Keratinocyte (primary cell): Measurements from ENCODE around the gene UBA52. TPM values are rescaled to one million over a fixed set of nuclear protein-coding genes. Genes with fewer than 3 reads are reported as not detected.

Experiments used
- DNase-seq: peaks from one replicate; pipeline ENCODE4 v3.0.0-alpha.2; 2011; ENCODE audit warnings: low read depth, missing footprints, low spot score
- FAIRE-seq: peaks from 2 replicates; lab custom pipeline; 2011; peaks lifted over from hg19 to GRCh38; lab: Jason Lieb, UNC
- H2AFZ ChIP-seq: 2 replicates; pipeline ENCODE4 v1.6.0; 2012; ENCODE audit warnings: low read length, control low read depth, inconsistent platforms; ENCODE audit not compliant: control insufficient read depth
- H3K27ac ChIP-seq: 2 replicates; pipeline ENCODE4 v1.5.1; 2011; ENCODE audit warnings: low read length; ENCODE audit not compliant: control insufficient read depth, insufficient read depth
- H3K27me3 ChIP-seq: 3 replicates; pipeline ENCODE4 v1.6.0; 2011; ENCODE audit warnings: low read length; ENCODE audit not compliant: control insufficient read depth, insufficient read depth; ENCODE audit errors: extremely low read depth
- H3K36me3 ChIP-seq, 2 experiments: 2 replicates in 1 of 2; 3 replicates in 1 of 2; pipeline ENCODE4 v1.5.1; 2011; ENCODE audit warnings: low read length in 2 of 2, mild to moderate bottlenecking in 1 of 2; ENCODE audit not compliant: control insufficient read depth in 2 of 2, insufficient read depth in 2 of 2; ENCODE audit errors: extremely low read depth in 1 of 2
- H3K4me1 ChIP-seq: 3 replicates; pipeline ENCODE4 v1.5.1; 2011; ENCODE audit warnings: low read length; ENCODE audit not compliant: control insufficient read depth, insufficient read depth; ENCODE audit errors: extremely low read depth
- H3K4me2 ChIP-seq: 3 replicates; pipeline ENCODE4 v1.6.0; 2011; ENCODE audit warnings: low read depth, low read length; ENCODE audit not compliant: control insufficient read depth, insufficient read depth; ENCODE audit errors: extremely low read depth
- H3K4me3 ChIP-seq, 3 experiments: fragments of 200-600 bp in 1 of 3; sonication (generic) in 1 of 3; 2 replicates in 2 of 3; 3 replicates in 1 of 3; pipeline ENCODE4 v1.5.1; 2011 to 2016; ENCODE audit warnings: low read length in 3 of 3, mild to moderate bottlenecking in 3 of 3, control low read depth in 2 of 3, inconsistent platforms in 1 of 3, low read depth in 1 of 3, mixed read lengths in 1 of 3, mixed run types in 1 of 3, moderate library complexity in 1 of 3; ENCODE audit not compliant: control insufficient read depth in 2 of 3, insufficient read depth in 2 of 3; ENCODE audit errors: extremely low read depth in 1 of 3
- H3K79me2 ChIP-seq: 2 replicates; pipeline ENCODE4 v1.6.0; 2012; ENCODE audit warnings: low read length; ENCODE audit not compliant: control insufficient read depth, insufficient read depth
- H3K9ac ChIP-seq: 3 replicates; pipeline ENCODE4 v1.6.0; 2011; ENCODE audit warnings: low read length; ENCODE audit not compliant: control insufficient read depth, insufficient read depth; ENCODE audit errors: extremely low read depth
- H3K9me1 ChIP-seq: 3 replicates; pipeline ENCODE4 v1.6.0; 2011; ENCODE audit warnings: low read length; ENCODE audit not compliant: control insufficient read depth, insufficient read depth; ENCODE audit errors: extremely low read depth
- H3K9me3 ChIP-seq: 2 replicates; pipeline ENCODE4 v1.5.1; 2012; ENCODE audit warnings: low read depth, low read length; ENCODE audit not compliant: control insufficient read depth
- H4K20me1 ChIP-seq: 3 replicates; pipeline ENCODE4 v1.6.0; 2011; ENCODE audit warnings: low read length; ENCODE audit not compliant: control insufficient read depth, insufficient read depth; ENCODE audit errors: extremely low read depth
- EZH2 ChIP-seq: IDR thresholded peaks from one replicate; pipeline ENCODE4 v1.6.1; 2012; ENCODE audit warnings: inconsistent platforms, mild to moderate bottlenecking, low read length, moderate library complexity
- dilution Hi-C: fragments of 300-500 bp; cut with MboI; formaldehyde crosslinking; loops from one replicate; pipeline ENCODE4 v1.7.0; 2020; ENCODE audit warnings: low sequenced_read_pairs; ENCODE audit not compliant: extremely low pct_ligation_motif_present
- polyA plus RNA-seq, 5 experiments: library from polyadenylated mRNA; depleted of rRNA in 3 of 5; stranded (reverse) in 3 of 5; stranded (forward) in 1 of 5; unstranded in 1 of 5; fragments of >200 nt; gene quantifications; 1 replicate in 1 of 5; 2 replicates in 3 of 5; 3 replicates in 1 of 5; pipeline versions ENCODE4 v1.2.1 to v1.2.3, GENCODE V29; 2011 to 2012; ENCODE audit warnings: missing spikeins in 2 of 5, low read depth in 1 of 5, low replicate concordance in 1 of 5
- TF ChIP-seq, protein P1 (sequence below), 3 experiments: IDR thresholded peaks in 1 of 3; conservative IDR thresholded peaks in 1 of 3; optimal IDR thresholded peaks in 1 of 3; 2 replicates in 2 of 3; 3 replicates in 1 of 3; pipeline versions ENCODE3 to v1.5.1; 2011; ENCODE audit warnings: low read length in 3 of 3, mild to moderate bottlenecking in 3 of 3, moderate library complexity in 2 of 3, control low read depth in 1 of 3, inconsistent platforms in 1 of 3; ENCODE audit not compliant: insufficient read depth in 2 of 3; ENCODE audit errors: extremely low read depth in 1 of 3

The UBA52 gene
- polyA plus RNA-seq, 1 donor (not counting 4 experiments of a cell fraction or from before 2014, with no cell fraction given), result 1,376 TPM

GRCh38 chr19:18589380-18590272 lies 18.0 kb downstream of the UBA52 start:
- H3K9ac ChIP-seq, result peak overlapping the region; percentile 72
- H3K9me1 ChIP-seq, result no peaks in the 10 kb centered on the region
- no peaks in the 10 kb centered on the region for H3K27me3 ChIP-seq
- H3K4me1 ChIP-seq, result peaks cover 11% of the 10 kb centered on the region
- H3K79me2 ChIP-seq, result peaks cover 9% of the 10 kb centered on the region
- DNase-seq (no peak), FAIRE-seq (no peak)
- peak overlapping the region; percentile 65 for H2AFZ ChIP-seq
- dilution Hi-C loops, result no loop called here
- peak overlapping the region; percentile 74 to 94 (median 84) for H3K4me3 ChIP-seq
- H3K4me2 ChIP-seq, result peak overlapping the region; percentile 91
- no peaks in the 10 kb centered on the region for H4K20me1 ChIP-seq
- peak overlapping the region; percentile 60 for H3K27ac ChIP-seq
- TF ChIP-seq, protein P1, sequence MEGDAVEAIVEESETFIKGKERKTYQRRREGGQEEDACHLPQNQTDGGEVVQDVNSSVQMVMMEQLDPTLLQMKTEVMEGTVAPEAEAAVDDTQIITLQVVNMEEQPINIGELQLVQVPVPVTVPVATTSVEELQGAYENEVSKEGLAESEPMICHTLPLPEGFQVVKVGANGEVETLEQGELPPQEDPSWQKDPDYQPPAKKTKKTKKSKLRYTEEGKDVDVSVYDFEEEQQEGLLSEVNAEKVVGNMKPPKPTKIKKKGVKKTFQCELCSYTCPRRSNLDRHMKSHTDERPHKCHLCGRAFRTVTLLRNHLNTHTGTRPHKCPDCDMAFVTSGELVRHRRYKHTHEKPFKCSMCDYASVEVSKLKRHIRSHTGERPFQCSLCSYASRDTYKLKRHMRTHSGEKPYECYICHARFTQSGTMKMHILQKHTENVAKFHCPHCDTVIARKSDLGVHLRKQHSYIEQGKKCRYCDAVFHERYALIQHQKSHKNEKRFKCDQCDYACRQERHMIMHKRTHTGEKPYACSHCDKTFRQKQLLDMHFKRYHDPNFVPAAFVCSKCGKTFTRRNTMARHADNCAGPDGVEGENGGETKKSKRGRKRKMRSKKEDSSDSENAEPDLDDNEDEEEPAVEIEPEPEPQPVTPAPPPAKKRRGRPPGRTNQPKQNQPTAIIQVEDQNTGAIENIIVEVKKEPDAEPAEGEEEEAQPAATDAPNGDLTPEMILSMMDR (optimal IDR thresholded peaks at IDR 0.05 in 1 of 3, IDR thresholded peaks at IDR 0.05 in 1 of 3, conservative IDR thresholded peaks at IDR 0.05 in 1 of 3; ENCODE audit: extremely low read depth in 1 of 3, insufficient read depth in 2 of 3, low read length in 3 of 3), result peak in 2 of 3 experiments; percentile 45
- TF ChIP-seq EZH2, result no peak
- H3K9me3 ChIP-seq, result no peaks in the 10 kb centered on the region
- H3K36me3 ChIP-seq, result peaks cover 5 to 8% of the 10 kb centered on the region in 2 experiments

GRCh38 chr19:18590273-18591272 lies 18.9 kb downstream of the UBA52 start:
- Histone ChIP-seq H3K36me3 (peaks cover 5 to 8% of the 10 kb centered on the region in 2 experiments), H3K9me3 (no peaks in the 10 kb centered on the region), H3K4me3 (peak overlapping the region in 2 of 3 experiments; percentile 74 to 84), H4K20me1 (no peaks in the 10 kb centered on the region), H3K4me1 (peaks cover 13% of the 10 kb centered on the region), H3K27ac (no peak overlapping the region), H3K4me2 (peak overlapping the region; percentile 91), H3K9ac (peak overlapping the region; percentile 72), H3K9me1 (no peaks in the 10 kb centered on the region), H3K27me3 (no peaks in the 10 kb centered on the region), H2AFZ (no peak overlapping the region), H3K79me2 (peaks cover 9% of the 10 kb centered on the region)
- FAIRE-seq, result no peak
- no peak for TF ChIP-seq EZH2
- TF ChIP-seq, protein P1 (optimal IDR thresholded peaks at IDR 0.05 in 1 of 3, IDR thresholded peaks at IDR 0.05 in 1 of 3, conservative IDR thresholded peaks at IDR 0.05 in 1 of 3; ENCODE audit: extremely low read depth in 1 of 3, insufficient read depth in 2 of 3, low read length in 3 of 3), result peak in 2 of 3 experiments; percentile 28 to 41
- no peak for DNase-seq
- dilution Hi-C loops, result no loop called here
